PFSK-1 (cell line): Measurements from ENCODE around the gene HES5.

ENCODE experiments used
- FOXP2 ChIP-seq: optimal IDR thresholded peaks from 2 replicates; pipeline ENCODE3; 2011; ENCODE audit warnings: borderline replicate concordance, control low read depth, inconsistent platforms; ENCODE audit not compliant: insufficient read depth; ENCODE audit errors: extremely low read length, extremely low read depth
- POLR2AphosphoS5 ChIP-seq: IDR thresholded peaks from 2 replicates; pipeline ENCODE4 v1.6.1; 2012; ENCODE audit warnings: low read depth, mild to moderate bottlenecking, control low read depth, low read length, moderate library complexity
- REST ChIP-seq, 2 experiments: IDR thresholded peaks; 2 replicates each; pipeline versions ENCODE4 v1.6.1 to v1.8.0; 2011 to 2012; ENCODE audit warnings: low read depth in 2 of 2, low read length in 2 of 2, control low read depth in 1 of 2, inconsistent platforms in 1 of 2, mild to moderate bottlenecking in 1 of 2, moderate library complexity in 1 of 2; ENCODE audit not compliant: insufficient read depth in 1 of 2
- SIN3A ChIP-seq: IDR thresholded peaks from 2 replicates; pipeline ENCODE4 v1.6.1; 2012; ENCODE audit warnings: mild to moderate bottlenecking, low read length, moderate library complexity, borderline replicate concordance; ENCODE audit not compliant: insufficient read depth
- TAF1 ChIP-seq: IDR thresholded peaks from 2 replicates; pipeline ENCODE4 v1.6.1; 2012; ENCODE audit warnings: low read length, control low read depth, borderline replicate concordance; ENCODE audit not compliant: insufficient read depth

DNA sequence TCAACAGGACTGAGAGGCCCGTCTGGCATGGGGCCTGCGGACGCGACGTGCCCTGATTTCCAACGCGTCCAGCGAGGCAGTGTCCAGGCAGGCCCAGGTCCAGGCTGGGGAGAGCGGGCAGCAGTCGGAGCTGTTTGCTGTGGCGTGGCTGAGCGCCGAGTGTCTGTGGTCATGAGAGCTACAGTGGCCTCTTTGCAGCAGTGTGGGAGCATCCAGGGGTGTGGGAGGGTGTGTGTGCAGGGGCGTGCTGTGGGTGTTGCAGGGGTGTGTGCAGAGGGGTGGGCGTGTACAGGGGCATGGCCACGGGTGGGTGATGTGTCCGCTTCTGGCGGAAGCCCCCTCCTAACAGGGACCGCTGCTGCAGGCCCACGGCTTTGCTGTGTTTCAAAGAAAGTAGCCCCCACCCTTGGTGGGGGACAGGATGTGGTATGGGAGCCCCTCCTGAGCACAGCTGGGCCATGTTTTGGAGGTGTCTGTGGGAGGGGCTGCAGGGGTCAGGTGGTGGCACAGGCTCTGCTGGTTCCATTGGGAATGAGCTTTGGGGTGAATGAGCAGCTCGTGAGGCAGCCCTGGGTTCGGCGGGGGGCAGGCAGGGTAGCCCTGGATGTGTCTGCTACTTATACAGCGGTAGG, 36.3 kb downstream of the HES5 start:
- TF ChIP-seq POLR2AphosphoS5 = no peak
- TF ChIP-seq REST (IDR thresholded peaks at IDR 0.05; ENCODE audit: insufficient read depth in 1 of 2, low read depth in 2 of 2, low read length in 2 of 2) = no peak
- TF ChIP-seq FOXP2 = no peak
- no peak for TF ChIP-seq SIN3A
- TF ChIP-seq TAF1 = no peak
